GM06990 (cell line): Measurements from ENCODE around the gene GREB1L.

Source experiments
- DNase-seq: peaks from one replicate; pipeline ENCODE4 v3.0.0-alpha.2; 2011; ENCODE audit not compliant: insufficient read length; ENCODE audit errors: extremely low read depth
- H3K27me3 ChIP-seq: replicated peaks from 2 replicates; pipeline ENCODE4 v1.6.0; 2011; ENCODE audit warnings: low read length; ENCODE audit not compliant: control insufficient read depth, insufficient read depth
- H3K36me3 ChIP-seq: 2 replicates; pipeline ENCODE4 v1.5.1; 2011; ENCODE audit warnings: low read length; ENCODE audit not compliant: control insufficient read depth, insufficient read depth
- H3K4me3 ChIP-seq: replicated peaks from 2 replicates; pipeline ENCODE4 v1.5.1; 2011; ENCODE audit warnings: low read depth, mild to moderate bottlenecking, control low read depth, low read length
- TF ChIP-seq, protein P1 (sequence below): IDR thresholded peaks from 2 replicates; pipeline ENCODE4 v1.5.1; 2011; ENCODE audit warnings: low read length, control low read depth, mild to moderate bottlenecking, inconsistent platforms; ENCODE audit not compliant: insufficient read depth, poor library complexity, severe bottlenecking

GREB1L gene

DNA sequence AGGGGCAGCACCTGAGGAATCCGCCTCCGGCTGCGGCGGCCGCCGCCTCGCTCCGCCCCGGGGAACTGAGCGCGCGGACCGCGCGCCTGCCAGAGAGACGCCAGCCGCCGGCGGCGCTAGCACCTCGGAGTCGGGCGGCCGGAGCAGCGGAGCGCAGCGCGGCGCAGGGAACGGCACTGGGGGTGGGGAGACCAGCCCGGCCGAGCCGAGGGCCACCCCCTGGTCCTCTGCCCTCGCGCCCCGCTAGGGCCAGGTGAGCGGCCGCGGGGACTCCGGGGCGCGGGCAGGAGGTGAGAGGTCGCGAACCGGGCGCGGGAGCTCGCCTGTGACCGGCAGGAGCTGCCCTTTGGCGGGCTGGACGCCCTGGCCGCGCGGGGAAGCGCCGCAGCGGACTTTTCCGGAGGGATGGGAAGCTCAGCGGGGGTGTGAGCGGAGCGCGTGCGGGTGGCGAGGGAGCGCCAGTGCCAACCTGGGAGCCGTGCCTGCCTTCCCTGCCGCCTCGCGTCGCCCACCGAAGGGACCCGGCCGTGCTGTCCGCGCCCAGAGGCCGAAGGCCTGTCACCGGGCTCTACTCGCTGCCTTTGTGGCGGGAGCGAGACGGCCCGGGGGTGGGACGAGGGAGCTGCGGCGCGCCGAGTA is at the start of gene GREB1L:
Gene GREB1L, plus strand, starts transcription at position 92 of the 639 bp plus-strand sequence. CDS start 141,287 bp downstream, outside the sequence.
- no peaks in the 10 kb centered on the region for H3K36me3 ChIP-seq
- no peaks in the 10 kb centered on the region; the same call in none of the 2 replicates for H3K27me3 ChIP-seq
- TF ChIP-seq, protein P1, sequence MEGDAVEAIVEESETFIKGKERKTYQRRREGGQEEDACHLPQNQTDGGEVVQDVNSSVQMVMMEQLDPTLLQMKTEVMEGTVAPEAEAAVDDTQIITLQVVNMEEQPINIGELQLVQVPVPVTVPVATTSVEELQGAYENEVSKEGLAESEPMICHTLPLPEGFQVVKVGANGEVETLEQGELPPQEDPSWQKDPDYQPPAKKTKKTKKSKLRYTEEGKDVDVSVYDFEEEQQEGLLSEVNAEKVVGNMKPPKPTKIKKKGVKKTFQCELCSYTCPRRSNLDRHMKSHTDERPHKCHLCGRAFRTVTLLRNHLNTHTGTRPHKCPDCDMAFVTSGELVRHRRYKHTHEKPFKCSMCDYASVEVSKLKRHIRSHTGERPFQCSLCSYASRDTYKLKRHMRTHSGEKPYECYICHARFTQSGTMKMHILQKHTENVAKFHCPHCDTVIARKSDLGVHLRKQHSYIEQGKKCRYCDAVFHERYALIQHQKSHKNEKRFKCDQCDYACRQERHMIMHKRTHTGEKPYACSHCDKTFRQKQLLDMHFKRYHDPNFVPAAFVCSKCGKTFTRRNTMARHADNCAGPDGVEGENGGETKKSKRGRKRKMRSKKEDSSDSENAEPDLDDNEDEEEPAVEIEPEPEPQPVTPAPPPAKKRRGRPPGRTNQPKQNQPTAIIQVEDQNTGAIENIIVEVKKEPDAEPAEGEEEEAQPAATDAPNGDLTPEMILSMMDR = no peak
- DNase-seq = peak; percentile 14
- H3K4me3 ChIP-seq = no peak within 1 kb of the TSS

DNA sequence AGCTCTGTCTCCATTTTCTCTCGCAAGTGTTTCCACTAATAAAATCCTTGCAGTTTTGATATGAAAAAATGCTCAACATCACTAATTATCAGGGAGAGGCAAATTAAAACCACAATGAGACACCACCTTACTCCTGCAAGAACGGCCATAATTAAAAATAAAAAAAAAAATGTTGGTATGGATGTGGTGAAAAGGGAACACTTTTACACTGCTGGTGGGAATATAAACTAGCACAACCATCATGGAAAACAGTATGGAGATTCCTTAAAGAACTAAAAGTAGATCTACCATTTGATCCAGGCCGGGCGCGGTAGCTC is 49.8 kb upstream of the GREB1L start:
- TF ChIP-seq, protein P1 = no peak
- DNase-seq = no peak
- Histone ChIP-seq H3K36me3 (no peaks in the 10 kb centered on the region), H3K27me3 (no peaks in the 10 kb centered on the region), H3K4me3 (no peak overlapping the region)

DNA sequence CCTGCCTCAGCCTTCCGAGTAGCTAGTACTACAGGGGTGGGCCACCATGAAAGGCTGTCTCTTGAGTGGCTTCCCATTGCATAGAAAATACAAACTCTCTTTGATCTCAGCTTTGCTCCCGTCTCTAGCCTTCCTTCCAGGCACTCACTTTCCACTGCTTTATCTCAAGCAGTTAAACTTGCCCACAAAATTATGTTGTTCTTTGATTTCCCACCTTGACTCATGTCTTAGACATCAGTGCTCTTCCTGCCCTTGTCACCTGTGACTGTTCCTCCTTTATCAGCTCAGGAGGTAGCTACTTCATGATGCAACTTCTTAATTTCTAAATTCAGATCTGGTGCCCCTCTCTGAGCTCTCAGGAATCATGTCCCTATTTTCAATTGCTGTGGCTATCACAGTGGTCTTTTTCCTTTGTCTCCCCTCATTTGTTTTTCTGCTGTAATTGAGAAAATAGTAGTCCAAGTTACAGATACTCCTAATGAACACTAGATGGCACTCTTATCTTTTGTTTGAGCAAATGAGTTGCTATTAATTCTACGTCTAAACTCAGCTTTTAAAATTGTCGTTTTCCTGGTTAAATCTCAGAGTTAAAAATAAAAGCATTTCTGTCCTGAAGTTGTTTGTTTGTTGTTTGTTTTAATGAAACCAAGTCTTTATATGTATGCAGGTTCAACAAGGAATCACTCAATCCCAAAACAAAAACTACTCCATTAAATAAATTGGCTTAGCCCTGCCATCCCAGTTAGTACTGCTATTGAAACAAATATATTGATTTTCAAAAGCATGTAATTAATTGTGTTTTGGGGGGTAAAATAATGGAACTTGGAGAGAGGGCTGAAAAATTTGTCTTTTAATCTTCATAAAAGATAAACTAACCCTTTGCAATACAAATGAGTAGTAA is 46.9 kb upstream of the GREB1L start:
- H3K36me3 ChIP-seq = no peaks in the 10 kb centered on the region
- no peaks in the 10 kb centered on the region for H3K27me3 ChIP-seq
- H3K4me3 ChIP-seq = no peak overlapping the region
- TF ChIP-seq, protein P1 = peak; percentile 44
- peak; percentile 6 for DNase-seq

DNA sequence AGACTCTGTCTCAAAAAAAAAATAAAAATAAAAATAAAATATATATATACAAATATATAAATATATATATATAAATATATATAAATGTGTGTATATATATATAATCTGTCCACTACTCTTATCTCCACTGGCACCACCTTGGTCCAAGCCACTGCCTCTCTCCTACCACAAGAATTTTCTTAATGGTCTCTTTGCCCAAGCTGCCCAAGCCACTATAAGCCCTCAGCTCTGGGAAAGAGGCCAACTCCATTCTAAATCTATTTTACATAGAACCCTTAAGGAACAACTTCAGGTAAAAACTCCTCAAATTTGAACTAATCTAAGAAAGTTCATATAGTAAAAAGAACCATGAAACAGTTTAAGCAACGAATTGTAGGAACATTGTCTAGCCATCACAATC is 45.6 kb upstream of the GREB1L start:
- no peak for DNase-seq
- TF ChIP-seq, protein P1 = no peak

DNA sequence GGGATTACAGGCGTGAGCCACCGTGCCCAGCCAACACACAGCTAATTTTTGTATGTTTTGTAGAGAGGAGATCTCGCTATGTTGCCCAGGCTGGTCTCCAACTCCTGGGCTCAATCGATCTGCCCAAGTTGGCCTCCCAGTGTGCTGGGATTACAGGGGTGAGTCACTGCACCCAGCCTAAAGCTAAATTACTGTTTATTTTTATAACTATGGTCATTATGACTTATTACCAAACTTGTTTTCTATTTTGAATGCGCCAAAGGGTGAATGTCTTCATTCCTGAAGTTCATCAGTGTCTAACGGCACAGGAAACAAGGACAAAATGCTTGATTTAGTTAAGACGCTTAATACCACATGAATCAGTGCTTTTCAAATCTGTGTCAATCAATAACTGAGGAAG is 38.9 kb upstream of the GREB1L start:
- H3K27me3 ChIP-seq = no peaks in the 10 kb centered on the region
- no peak for DNase-seq
- H3K36me3 ChIP-seq = no peaks in the 10 kb centered on the region
- TF ChIP-seq, protein P1 = no peak
- no peak overlapping the region for H3K4me3 ChIP-seq

More for the DNA sequence above, 45.6 kb upstream of the GREB1L start:
- Histone ChIP-seq H3K27me3 (no peaks in the 10 kb centered on the region), H3K36me3 (no peaks in the 10 kb centered on the region), H3K4me3 (no peak overlapping the region)
